HG03565 (cell line): Measurements from ENCODE around the gene BMP2K.

ENCODE experiments used
- ATAC-seq: cut with Tn5 transposase; IDR thresholded peaks from one replicate; pipeline ENCODE4 v1.9.1; 2021; ENCODE audit warnings: mild to moderate bottlenecking, moderate library complexity; ENCODE audit not compliant: unreplicated experiment

BMP2K gene

DNA sequence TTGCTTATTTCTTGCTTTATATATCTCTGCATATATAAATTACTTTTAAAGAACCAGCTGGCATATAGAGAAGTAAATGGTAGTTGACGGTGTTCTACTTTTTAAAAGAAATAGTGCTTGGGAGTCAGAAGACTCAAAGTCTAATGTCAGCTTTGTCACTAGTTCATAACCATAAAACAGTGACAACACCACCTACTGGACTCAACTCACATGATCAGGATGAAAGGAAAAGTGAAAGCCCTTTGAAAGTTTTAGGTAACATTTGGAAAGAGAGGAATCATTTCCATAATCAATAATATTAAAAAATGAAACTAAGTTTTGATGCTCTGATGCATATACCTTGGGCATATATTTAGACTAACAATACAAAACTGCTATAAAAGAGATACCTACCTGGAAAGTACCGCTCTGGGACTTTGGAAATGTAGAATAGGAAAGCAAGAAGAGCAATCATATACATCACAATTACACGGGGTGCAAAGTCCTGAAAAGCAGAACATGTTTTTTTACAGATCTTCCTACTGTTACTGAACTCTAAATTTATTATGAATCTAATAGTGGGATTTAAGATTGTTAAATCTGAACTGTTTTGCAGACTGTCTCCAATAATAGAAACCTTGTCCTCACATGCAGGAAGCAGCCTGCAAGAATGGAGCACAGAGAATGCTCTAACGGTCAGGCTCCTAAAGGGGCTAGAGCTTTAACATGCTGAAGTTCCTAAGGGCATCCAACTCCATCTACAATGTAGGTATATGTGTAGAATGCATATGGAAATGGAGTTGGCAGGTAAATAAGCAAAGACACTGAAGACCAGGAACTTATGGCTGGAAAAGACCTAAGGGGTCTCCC lies 147.5 kb downstream of the BMP2K start:
- ATAC-seq = peak; percentile 51

DNA sequence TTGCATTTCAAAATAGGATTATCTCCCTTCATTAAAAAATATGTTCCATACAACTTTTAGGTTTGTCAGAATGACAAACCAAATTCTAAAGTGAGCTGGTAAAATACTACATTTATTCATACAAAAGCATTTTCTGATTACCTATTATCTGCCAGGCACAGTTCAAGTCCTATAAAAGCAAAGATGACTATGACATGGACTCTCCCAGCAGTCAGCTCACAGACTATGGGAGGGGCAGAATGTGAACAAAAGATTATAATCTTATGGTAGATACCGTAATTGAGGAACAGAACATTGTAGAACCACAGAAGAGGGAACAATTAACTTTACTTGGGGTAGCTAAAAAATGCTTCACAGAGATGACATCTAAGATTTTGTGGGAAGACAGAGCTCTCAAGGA lies 150.7 kb downstream of the BMP2K start:
- ATAC-seq = no peak

DNA sequence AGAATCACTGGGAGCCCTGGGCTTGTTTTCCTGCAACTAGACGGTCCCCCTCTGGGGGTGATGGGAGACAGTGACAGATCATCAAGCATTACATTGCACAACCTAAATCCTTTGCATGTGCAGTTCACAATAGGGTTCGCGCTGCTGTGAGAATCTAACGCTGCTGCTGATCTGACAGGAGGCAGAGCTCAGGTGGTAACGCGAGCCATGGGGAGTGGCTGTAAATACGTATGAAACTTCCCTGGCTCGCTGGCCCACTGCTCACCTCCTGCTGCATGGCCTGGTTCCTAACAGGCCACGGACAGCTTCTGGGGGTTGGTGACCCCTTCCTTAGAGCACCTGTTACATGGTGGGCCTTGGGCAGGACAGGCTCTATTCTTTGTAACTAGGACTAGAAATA lies 152.7 kb downstream of the BMP2K start:
- no peak for ATAC-seq

DNA sequence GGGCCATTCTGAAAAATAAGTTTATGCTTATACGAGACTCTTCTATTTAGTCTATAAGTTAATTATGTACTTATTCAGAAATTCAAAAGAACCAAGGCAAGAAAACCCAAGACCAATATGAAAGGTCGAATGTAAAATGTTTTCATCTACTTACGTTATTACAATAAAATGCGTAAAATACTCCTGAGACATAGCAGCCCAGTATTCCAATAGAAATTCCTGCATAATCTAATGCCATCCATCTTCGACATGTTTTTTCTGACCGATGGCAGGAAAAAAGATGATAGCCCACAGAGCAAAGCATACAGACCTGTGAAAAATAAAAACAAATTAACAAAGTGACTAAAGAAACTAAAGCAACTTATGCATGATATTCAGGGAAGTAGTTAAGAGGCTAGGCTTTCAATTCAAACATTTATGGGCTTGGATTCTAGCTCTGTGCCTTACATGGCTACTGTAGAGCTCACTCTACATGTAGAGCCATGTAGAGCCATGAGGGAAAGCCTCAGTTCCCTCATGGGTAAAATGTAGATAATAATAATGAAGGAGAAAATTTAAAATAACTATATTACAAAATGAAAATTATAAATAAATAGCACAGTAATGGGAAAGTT lies 154.0 kb downstream of the BMP2K start:
- no peak for ATAC-seq

DNA sequence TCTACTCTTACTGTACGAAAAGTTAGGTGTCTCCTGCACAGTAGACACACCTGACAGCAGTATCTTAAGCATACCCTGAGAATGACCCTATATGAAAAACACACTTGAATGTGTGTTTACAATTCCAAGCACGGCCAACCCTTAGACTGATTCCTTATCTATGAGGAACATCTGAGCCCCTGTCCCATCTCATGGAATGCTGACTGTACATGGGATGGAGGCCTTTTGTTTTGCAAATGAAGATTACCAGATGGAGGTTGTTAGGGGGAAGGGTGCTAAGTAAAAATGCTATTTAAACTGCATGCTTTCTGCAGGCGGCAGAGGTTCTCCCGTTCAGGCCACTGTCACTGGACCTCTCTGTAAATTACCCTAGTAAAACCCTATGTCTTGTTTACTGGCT lies 160.8 kb downstream of the BMP2K start:
- ATAC-seq = no peak

DNA sequence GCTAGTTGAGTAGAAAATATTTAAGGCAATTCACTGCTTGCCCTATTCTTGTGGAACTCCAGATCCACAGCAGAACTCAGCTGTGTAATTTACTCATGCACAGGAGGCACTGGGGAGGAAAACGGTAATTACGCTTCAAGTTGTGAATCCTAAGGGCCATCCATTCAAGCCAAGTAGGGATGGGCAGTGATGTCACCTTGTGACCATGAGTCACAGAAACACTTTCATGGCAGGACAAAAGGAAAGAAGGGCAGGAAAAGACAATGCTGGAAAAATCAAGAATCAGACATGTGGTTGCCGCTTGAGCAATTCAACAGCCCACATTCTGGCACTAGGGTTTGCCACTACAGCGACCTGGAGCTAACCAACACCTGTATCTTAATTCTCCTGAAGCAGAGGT lies 161.7 kb downstream of the BMP2K start:
- no peak for ATAC-seq

DNA sequence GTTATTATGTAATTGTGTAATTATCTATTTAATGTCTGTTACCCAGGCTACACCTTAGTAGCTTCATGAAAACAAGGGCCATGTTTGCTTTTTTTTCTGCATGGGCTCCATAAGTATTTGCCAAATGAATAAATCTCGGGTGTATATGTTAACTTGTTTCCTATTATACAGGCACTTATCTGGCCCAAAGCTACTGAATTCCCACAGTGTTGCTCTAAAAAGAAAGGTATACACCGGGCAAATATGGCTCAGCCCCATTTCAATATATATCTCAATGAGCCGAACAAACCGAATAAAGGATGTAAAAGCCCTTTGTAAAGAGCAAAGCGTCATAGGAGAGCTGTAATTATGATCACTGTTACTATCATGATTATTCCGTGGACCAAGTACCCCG lies 162.3 kb downstream of the BMP2K start:
- no peak for ATAC-seq

DNA sequence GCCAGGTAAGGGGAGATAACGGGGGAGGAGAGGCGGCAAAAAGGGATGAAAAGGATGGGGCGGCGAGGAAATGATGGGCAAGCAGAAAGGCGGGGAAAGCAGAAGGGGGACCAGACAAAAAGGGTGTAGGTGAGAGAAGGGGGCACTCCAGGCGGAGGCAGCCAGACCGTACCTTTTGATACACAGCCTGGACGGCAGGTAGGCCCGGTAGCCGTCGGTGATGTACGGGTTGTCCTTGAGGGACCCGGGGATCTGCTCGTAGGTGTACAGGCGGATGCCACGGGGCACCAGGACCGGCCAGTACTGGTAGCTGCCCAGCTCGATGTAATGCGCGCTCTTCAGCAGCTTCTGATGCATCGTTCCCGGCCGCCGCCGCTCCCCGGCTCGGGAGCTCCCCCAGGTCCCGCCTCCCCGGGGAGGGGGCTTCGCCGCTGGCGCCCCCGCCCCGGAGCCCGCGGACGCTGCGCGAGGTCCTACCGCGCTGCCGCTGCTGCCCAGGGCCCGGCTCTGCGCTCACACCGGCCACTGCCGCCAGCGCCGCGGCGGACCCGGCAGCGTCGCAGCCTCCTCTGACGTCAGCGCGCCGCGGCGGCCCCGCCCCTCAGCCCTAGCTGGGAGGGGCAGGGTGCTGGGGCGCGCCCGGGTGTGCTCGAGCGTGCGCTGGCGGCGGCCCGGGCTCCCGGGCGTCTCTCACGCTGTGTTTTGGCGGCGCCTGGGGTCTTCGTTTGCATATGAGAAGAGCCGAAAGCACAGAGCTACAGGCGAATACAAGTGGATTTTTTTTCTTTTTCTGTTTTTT lies 162.9 kb downstream of the BMP2K start, which contains the start of gene PAQR3:
PAQR3 (minus strand) TSS at position 571 of the 799 bp plus-strand sequence; CDS start at position 357, 214 bp downstream.
- peak; percentile 94 for ATAC-seq

DNA sequence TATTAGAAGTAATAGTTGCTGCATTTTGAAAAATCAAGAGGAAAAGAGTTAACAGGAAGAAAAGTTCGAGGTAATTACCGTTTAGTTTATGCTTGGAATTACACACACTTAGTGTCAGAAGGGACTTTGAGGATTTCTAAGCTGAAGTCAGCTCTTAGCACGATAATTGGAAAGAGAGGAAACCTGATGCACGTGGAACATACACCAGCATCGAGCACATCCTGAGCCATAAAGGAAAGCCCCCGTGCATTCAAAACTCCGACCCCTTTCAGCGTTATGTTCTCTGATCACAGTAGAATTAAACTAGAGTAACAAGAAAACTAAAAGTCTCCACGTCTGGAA lies 163.5 kb downstream of the BMP2K start:
- ATAC-seq = peak; percentile 12

DNA sequence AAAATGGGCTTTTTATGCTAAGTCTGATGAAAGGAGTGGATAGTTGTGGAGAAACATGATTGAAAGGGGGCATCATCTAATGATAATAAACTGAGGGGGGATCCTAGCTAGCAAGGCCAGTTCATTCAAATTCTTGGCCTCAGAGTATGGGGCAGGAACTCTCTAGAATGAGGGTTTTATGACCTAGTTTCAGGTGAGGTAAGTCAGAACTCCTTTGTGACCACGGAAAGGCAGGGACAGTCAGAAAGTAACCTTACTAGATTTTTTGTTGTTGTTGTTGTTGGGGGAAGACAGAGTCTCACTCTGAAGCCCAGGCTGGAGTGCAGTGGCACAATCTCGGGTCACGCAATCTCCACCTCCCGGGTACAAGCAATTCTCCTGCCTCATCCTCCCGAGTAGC lies 164.6 kb downstream of the BMP2K start:
- ATAC-seq = no peak

DNA sequence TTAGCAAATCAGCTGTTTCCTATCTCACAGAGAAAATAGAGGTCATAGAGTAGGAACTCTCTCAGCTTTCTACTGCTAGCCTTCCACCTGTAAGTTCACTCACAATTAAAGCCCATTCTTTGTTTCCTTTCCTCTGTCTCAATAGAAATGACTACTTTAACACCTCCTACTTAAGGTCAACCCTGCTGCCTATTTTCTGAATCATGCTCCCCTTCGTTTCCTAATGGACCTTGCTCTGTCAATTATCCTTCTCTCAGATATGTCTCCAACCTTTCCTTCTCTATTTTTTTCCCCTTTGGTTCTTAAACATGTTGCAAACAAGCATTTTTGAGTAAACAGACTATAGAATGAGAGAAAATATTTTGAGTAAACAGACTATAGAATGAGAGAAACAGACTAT lies 168.2 kb downstream of the BMP2K start:
- no peak for ATAC-seq

DNA sequence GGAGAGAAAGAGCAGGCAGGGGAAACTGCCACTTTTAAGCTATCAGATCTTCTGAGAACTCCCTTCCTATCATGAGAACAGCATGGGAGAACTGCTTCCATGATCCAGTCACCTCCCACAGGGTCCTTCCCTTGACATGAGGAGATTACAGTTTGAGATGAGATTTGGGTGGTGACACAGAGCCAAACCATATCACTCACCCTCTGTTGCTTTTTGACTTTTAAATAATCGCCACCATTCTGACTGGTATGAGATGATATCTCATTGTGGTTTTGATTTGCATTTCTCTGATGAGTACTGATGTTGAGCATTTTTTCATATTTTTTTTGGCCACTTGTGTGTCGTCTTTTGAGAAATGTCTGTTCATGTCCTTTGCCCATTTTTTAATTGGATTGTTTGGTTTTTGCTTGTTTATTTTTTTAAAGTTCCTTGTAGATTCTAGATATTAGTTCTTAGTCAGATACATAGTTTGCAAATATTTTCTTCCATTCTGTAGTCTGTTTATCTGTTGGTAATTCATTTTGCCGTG lies 169.6 kb downstream of the BMP2K start:
- no peak for ATAC-seq

DNA sequence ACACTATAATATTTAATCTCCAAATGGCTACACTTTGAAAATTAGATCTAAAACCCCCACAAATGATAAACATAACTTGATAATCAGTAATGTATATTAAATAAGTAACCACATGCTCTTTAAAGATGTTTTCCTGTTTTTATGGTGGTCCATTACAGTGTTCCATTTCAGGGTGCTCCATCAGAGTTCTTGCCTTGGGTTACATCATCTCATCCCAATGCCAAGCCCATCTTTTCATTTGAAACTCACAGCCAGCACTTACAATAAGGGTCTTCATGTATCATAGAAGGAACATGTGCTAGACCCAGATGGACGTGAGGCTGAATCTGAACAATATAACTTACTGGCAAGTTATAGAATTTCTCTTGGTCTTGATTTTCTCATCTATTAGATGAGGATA lies 173.6 kb downstream of the BMP2K start:
- ATAC-seq = no peak

DNA sequence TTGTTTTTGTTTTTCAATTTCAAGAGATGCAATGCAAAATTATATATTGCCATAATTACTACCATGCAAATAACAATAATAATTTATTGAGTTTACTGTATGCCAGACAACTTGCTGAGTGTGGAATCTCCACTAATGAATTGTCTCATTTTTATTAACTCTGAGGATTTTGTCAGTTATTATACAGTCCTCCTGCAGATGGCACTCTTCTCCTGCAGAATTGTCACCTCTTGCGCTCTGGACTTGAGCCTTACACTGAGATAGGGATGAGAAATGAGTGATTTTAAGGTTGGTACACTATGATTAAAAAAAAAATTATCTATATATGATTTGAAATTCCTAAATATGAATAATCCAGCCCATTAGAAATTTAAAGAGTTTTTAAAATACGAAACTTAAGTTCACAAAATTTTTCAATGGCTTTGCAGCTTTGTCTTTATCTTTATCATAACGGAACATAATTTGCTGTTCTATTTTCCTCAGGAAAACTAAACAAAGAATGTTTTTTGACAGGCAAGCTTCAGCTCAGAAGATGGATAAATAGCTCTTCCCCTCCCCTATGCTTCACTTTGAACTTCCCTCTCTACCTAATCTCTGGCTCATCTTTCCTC lies 175.8 kb downstream of the BMP2K start:
- peak; percentile 61 for ATAC-seq

DNA sequence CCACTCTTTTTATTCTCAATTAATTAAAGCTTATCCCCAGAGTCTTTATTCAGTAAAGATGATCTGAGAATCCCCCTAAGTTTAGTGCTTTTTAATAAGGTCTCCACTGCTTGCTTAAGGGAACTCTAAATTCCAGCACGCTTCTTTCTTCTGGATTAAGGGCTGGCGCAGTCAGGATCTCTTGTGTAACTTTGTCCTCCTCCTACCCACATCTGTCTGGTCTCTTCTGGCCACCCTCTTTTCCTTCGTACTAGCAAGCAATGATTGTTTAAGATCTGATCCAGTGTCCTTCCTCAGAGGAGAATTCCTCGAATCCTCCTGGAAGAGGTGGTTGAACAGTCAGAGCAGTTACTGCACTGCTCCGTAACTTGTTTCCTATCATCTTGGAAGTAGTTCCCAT lies 177.1 kb downstream of the BMP2K start:
- ATAC-seq = no peak

DNA sequence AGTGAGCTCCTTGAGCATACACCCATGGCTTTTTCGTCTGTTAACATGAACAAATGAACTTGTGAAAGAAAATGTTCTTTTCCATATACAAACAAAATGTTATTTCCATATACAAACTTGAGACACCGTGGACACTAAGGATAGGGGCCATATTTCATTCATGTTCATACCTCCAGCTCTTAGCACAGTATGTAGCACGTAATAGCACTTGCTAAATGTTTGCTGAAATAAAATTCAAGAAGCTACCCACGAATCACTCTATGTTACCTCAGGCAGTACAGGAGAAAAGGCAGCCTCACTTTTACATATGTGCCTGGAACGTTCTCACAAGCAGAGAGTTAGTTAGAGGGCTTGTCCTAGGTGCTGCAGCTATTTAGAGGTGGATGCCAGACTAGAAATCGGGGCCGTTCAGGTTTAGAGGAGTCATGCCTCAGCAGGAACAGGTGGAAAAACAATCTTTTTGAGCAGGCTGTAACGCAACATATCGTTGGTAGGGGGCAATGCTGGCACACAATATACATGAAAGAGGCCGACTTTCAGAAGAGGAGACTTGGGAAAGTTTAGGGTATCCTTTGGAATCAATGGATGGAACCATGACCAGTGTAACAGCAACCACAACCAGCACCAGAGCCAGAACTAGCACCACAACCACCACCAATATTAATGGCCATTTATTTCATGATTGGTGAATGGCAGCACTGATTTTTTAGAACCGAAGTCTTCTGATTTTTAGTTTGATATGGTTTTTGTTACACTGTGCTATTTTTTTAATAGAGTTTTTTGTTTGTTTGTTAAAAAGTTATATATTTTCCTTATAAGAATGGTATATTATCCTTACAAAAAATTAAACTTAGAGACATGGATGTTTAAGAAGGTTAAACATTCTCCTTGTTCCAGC lies 177.9 kb downstream of the BMP2K start:
- no peak for ATAC-seq

DNA sequence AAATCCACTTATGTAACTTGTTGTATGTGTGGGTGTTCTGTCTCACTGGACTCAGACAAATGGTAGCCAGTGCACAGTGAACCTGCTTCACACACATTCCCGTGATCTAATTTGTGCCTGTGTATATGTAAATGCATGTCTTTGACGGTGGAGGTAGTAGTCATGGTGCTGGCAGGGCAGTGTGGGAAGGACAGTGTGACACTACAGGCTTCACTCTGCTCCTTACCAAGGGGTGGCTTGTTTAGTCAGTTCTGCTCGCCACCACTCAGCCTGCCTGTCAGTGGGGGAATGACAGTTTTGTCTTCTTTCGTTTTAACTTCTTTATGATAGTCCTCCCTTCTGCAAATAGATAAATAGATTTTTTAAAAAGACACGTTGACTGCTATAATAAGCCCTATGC lies 180.8 kb downstream of the BMP2K start:
- no peak for ATAC-seq

DNA sequence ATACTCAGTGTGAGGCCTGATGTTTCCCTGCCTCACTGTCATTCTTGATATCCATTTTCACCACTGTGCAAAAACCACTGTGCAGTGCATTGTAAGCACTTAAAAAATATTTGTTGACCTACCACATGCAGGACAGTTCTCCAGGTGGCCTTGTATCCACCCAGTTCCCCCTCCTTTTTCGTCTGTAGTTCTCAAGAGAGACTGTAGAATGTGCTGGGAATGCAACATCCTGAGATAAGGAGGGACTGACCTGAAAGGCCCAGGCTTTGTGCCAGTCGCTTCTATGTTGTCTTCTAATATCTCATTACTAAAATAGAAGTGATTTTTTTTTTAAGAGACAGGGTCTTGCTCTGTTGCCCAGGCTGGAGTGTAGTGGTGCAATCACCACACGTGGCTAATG lies 184.8 kb downstream of the BMP2K start:
- no peak for ATAC-seq
